NCI-H446 treated with DMSO at 0.1 percent for 48 hours (cell line): Measurements from ENCODE around the gene MRPL11.
A peak's percentile ranks its signal among the peaks of the same experiment; 100 is the strongest.
"Not testable (repeated sequence)": the region's sequence is repeated elsewhere in the genome, so short reads cannot be mapped to it uniquely, and the experiment has no call there.

Experiments
- DNase-seq: peaks from one replicate; lab custom pipeline; 2025; lab: John Stamatoyannopoulos, UW

Gene MRPL11

DNA sequence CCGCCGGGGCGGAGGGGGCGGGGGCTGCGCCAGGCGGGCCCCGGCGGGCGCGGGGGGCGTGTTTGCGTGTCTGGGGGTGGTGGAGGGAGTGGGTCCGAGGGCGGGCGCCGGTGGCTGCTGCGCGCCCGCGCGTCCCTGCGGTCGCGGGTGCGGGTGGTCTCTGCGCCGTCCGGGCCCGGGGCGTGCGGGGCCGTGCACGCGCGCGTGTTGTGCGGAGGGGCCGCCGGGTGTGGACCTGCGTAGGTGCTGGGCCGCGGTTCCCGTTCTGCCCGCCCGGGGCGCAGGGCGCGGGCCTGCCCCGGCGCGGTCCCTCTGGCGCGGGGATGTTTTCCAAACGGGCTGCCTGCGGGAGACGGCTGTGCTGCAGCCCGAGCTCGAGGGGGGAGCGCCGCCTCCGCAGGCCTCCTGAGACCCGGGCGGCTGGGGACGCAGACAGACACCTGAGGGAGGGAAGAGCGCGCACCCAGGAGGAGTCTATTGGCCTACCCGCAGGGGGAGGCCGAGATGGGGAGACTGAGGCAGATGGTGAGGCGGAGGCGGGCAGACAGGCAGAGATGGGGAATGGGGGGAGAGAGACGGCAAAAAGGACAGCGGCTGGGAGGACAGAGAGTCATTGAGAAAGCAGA is 28.5 kb upstream of the MRPL11 start:
- DNase-seq, result no peak

DNA sequence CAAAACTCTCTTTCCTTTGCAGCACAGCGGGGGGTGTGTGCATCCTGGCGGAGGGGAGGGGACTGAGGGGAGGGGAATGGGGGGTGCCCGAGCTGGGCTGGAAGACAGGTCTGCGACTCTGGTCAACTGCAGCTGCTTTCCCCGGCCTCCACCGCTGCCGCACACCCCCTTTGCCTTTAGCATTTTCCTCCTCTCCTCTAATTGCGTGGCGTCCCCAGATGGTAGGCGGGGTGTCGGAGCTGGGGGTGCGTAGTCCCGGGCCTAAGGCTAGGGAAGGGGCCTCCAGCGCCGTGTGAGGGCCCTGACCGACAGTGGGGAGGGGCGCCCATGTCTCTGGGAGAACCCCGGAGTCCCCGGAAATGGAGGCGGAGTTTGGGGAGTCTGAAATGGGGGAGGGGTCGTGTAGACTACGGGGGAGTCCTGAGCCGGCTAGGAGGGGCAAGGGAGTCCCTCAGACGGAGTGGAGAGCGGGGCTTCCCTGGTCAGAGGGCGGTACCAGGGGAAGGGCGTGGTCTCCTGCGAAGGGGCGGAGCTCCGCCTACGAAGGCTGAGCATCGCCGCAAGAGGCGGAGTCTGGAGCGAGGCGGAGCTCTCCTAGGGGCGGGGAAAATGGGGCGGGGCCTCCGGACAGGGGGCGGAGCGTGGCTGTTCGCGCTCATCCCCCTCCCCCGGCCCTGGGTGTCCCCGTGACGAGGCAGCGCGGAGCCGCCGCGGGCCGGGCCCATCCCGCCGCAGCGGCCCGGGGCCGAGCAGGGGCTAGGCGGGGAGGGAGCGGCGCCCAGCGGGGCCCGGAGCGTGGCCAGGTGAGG is 27.8 kb upstream of the MRPL11 start, which contains the start of gene PELI3:
TSS of gene PELI3 (plus strand) at position 681 of the 809 bp plus-strand sequence. CDS start 1,224 bp downstream, outside the sequence.
- peak; percentile 75 for DNase-seq

DNA sequence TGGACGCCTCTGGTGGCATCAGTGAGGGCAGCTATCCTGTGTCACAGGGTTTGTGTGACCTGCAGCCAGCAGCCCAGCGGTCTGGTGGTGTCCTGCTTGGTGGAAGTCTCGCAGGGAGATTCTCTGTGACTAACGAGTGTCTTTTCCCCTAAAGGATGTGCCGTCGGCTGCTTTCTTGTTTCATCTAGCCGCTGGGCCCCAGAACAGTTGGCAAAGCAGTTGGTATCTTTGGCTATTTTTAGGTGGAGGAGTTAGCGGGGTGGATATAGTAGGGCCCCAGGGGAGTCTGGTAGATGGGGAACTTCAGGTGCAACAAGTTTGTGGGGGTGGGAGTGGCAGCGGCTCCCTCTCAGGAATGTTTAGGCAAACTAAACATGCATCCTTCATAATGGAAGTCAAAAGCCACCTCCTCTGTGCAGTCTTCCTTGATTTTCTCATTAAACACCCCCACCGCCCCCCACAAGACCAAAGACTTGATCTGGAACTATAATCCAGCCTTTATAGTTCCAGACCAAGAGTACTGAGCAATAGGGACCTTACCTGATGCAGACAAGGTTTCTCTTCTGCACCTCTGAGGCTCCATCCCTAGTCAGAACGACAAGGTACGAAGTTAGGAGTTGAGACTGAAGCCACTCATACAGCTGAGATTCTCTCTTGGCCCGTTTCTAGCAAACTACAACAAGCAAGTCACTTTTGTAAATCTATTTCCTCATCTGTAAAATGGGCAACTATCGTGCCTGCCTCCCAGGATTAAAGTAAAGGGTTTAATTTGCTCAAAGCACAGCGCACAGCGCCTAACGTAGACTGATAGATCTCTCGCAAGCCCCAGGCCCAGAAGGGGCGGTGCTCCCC is 27.0 kb upstream of the MRPL11 start:
- no peak for DNase-seq

- DNase-seq, result no peak
Measured at GRCh38 chr11:66464916-66465315, 26.3 kb upstream of the MRPL11 start.

- not testable (repeated sequence) for DNase-seq
Measured at GRCh38 chr11:66464116-66464515, 25.5 kb upstream of the MRPL11 start.

GRCh38 chr11:66462911-66463310 is 24.3 kb upstream of the MRPL11 start:
- DNase-seq, result no peak

DNA sequence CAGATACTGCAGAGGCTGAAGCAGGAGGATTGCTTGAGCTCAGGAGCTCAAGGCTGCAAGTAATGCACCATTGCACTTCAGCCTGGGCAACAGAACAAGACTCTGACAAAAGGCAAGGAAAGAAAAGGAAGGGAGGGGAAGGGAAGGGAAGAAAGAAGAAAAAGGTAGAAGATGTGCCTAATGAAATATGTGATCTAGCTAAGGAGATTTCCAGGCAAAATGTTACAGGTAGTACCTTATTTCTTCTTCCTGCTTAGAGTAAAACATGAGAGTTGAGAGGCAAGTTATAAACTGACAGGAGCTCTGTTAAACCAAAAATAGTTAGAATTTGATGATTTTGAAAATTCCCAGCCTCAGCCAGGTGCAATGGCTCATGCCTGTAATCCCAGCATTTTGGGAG is 23.4 kb upstream of the MRPL11 start:
- no peak for DNase-seq

DNA sequence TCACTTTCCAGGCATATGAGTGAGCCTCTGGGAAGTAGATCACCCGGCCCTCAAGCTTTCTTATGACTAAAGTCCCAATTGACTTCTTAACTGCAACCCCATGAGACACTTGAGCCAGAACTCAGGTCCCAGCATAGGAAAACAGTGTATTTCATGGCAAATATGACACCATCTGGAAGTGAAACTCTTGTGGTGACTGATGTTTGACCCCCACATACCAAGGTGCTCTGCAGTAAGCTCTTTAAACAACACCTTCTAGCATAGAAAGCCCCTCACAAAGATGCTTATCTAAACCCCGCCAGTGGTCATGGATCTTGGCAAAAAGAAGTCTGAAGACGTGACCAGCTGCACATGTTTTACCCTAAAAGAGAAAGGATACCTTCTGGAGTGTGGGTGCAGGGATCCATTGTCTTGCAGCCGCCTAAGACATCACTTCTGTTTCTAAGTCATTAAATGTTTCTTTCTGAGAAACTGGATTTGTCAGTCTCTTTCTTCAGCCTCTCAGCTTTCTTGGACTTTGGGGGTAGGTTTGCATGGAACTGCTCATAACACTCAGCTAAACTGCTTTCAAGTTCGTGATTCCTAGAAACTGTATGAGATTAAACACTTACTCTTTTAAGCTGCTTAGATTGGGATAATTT is 20.6 kb upstream of the MRPL11 start:
- DNase-seq, result no peak

GRCh38 chr11:66457826-66458225 is 19.2 kb upstream of the MRPL11 start:
- DNase-seq, result no peak

GRCh38 chr11:66454828-66455227 is 16.2 kb upstream of the MRPL11 start:
- DNase-seq, result no peak

DNA sequence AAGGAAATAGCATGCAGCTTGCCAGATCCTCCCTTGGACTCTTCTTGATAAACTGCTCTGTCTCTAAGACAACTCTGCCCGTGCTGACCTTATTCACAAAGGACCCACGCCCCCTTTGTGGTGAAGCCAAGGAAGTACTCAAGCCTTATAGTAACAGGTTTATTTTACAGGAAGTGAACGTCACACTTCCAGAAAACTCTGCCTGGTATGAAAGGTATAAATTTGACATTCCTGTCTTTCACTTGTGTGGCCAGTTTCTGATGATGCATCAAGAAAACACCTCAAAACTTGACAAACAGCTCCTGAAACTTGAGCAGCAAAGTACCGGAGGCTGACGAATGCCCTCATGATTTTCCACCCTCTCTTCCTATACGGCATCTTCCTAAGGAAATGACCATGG is 15.6 kb upstream of the MRPL11 start:
- DNase-seq, result no peak

GRCh38 chr11:66451663-66452062 is 13.0 kb upstream of the MRPL11 start:
- no peak for DNase-seq

DNA sequence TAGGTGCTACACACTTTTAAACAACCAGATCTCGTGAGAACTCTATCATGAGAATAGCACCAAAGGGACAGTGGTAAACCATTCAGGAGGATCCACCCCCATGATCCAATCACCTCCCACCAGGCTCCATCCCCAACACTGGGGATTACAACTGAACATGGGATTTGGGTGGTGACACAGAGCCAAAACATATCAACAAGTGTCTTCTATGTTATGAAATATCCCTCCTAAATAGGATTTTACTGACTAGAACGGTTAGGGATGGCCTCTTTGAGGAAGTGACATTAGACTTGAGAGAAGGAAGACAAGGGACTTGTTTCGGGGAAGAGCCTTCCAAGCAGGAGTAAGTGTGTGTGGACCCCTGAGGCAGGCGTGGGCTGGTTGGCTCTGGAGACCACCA is 11.9 kb upstream of the MRPL11 start:
- DNase-seq, result no peak

DNA sequence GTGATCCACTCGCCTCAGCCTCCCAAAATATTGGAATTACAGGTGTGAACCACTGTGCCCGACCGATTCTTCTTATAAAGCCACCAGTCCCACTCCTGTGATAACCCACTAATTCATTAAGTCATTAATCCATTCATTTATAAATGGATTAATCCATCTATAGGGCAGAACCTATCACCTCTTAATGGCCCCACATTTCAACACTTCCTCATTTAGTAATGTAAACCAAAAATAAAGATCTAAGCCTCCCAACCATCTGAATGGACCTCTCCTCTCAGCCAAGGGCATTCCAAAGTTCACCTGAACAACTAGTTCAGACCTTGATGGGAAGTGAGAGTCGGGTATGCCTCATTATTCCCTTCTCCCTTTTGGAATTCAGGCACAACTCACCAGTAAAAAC is 9.9 kb upstream of the MRPL11 start:
- no peak for DNase-seq

GRCh38 chr11:66447012-66447411 is 8.4 kb upstream of the MRPL11 start:
- DNase-seq, result no peak

GRCh38 chr11:66443602-66444001 is 5.0 kb upstream of the MRPL11 start:
- DNase-seq, result no peak

- DNase-seq, result not testable (repeated sequence)
Measured at GRCh38 chr11:66440940-66441282, 2.3 kb upstream of the MRPL11 start.

DNA sequence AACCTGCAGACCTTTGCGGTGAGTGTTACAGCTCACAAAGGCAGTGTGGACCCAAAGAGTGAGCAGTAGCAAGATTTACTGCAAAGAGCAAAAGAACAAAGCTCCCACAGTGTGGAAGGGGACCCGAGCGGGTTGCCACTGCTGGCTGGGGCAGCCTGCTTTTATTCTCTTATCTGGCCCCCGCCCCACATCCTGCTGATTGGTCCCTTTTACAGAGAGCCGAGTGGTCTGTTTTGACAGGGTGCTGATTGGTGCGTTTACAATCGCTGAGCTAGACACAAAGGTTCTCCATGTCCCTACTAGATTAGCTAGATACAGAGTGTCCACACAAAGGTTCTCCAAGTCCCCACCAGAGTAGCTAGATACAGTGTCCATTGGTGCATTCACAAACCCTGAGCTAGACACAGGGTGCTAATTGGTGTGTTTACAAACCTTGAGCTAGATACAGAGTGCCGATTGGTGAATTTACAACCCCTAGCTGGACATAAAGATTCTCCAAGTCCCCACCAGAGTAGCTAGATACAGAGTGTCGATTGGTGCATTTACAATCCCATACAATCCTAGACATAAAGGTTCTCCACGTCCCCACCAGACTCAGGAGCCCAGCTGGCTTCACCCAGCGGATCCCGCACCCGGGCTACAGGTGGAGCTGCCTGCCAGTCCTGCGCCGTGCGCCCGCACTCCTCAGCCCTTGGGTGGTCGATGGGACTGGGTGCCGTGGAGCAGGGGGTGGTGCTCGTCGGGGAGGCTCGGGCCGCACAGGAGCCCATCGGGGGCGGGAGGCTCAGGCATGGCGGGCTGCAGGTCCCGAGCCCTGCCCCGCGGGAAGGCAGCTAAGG is 1.7 kb upstream of the MRPL11 start:
- DNase-seq, result not testable (repeated sequence)

DNA sequence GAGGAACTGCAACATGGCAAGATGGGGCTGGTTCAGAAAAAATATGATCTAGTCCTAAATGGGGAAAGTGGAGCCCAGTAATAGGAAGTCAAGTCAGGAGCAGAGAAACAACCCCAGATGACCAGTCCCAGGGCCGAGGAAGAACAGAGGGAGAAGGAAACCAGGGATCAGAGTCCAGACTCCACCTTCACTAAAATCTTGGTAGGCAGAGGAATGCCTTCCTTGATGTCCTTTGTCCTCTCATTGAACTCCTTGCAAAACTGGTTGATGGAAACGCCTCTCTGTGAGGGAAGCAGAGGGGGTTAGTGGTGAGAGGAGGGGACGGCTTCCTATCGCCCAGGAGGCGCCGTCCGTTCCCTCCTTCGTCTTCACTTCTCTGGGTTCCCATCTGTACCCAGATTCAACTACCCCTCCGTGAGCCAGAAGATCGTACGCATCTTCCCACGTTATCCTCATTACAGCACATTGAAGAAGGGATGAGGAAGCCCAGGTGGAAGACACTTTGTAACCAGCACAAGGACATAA is 607 bp downstream of the MRPL11 start:
- no peak for DNase-seq

DNA sequence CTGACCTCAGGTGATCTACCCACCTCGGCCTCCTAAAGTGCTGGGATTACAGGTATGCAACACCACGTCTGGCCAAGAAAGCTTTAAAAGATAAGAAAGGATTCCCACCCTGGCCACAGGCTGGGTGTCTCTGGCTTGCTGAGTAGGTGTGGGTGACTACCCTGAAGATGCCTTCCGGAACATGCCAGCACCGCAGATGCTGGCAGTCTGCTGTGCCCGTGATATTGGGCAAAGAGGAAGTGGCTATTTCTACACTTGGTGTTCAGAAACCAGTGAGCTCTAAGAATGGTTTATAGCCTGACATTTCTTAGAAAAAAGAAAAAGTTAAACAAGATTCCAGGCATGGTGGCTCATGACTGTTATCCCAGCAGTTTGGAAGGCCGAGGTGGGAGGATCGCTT is 6.1 kb downstream of the MRPL11 start:
- DNase-seq, result no peak

GRCh38 chr11:66431871-66432329 is 6.7 kb downstream of the MRPL11 start:
- DNase-seq, result not testable (repeated sequence)
